T1000 (cell line): ENCODE measurements around the gene NOP10.
"Not testable (repeated sequence)": the region's sequence is repeated elsewhere in the genome, so short reads cannot be mapped to it uniquely, and the experiment has no call there.

Source experiments
- DNase-seq: peaks from one replicate; lab custom pipeline; 2025; ENCODE audit warnings: mixed read lengths; lab: John Stamatoyannopoulos, UW

Gene NOP10

DNA sequence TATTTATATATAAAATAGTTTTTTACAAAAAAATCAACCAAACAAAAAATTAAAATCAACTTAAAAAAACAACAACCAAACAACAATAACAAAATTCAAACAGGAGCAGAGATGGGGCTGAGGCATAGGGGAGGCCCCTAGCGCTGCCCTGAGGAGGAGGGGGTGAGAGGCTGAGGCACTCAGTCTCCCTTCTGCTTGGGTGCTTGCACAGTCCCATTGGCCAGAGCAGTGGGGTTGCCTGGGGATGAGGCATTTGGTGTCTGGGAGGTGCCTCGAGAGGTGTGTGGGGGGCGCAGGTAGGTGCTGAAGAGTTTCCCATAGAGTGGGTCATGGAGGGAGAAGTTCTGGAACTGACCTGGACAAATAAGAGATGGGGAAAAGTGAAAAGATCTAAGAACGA lies 16.0 kb upstream of the NOP10 start:
- DNase-seq: no peak

DNA sequence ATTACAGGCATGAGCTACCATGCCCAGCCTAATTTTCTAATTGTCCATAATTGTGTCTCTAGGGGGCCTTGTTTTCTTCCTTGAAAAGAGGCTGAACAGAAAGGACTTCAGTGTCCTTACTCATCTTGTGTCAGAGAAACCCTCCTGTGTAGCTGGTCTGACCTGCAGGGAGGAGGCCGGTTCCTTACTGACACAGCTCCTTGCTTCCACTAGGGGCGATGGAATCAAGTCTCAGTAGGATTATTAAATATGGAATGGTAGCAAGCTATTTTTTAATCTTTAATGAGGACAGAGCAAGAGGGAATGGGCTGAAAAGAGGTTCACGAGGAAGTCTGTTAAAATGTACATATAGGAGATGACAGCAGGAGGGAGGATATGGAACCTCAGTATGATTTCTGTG lies 15.4 kb upstream of the NOP10 start:
- DNase-seq: no peak

DNA sequence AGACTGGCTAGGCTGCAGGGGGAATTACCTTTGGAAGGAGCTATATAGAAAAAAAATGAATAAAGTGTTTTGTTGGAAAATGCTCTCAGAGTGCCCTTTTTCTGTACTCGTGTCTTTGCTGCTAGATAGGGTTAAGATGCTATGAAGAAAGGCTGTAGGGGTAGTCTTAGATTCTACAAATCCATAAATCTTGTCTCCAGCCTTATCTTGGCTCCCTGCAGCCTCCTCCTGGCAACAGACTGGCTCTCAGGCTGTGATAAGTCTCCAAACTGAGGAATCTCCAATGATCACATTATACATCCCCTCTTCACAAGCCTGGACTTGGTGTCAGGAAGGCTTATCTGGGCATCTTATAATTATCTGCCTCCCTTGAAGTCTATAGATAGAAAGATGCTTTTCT lies 14.7 kb upstream of the NOP10 start:
- no peak for DNase-seq

DNA sequence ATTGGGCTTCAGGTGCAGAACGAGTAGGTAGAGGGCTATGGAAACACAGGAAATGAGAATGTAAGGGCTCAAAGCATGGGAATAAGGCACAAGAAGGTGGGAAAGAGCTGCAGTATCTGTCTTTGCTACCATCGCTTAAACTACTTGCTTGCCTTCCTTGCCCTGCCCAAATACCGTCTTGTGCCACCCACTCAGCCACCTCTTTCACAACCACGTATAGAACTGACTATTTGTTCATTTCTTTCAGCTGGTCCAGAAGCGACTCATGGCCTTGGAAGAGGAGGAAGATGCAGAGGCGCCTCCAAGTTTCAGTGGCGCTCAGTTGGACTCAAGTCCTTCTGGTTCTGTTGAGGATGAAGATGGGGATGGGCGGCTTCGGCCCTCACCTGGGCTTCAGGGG lies 12.3 kb upstream of the NOP10 start:
- no peak for DNase-seq

DNA sequence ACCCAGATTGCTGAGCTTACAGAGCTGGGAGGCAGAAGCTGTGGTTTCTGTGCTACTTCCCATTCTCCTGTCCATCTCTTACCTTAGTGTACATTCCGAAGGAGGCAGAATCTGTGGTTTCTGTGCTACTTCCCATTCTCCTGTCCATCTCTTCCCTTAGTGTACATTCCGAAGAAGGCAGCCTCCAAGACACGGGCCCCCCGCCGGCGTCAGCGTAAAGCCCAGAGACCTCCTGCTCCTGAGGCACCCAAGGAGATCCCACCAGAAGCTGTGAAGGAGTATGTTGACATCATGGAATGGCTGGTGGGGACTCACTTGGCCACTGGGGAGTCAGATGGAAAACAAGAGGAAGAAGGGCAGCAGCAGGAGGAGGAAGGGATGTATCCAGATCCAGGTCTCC lies 11.3 kb upstream of the NOP10 start:
- DNase-seq: no peak

DNA sequence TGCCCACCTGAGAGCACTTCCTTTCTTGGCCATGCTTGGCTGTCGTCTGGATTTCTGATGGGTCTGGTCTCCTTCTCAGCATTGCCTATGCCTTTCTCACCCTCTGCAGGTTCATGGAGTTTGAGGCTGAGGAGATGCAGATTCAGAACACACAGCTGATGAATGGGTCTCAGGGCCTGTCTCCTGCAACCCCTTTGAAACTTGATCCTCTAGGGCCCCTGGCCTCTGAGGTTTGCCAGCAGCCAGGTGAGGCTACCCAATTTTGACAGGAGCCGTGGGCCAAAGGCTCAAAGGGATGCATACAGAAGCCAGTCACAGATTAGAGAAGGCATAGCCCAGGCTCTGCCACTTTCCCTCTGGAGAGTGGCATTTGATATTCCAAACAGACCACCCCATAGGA lies 10.7 kb upstream of the NOP10 start:
- no peak for DNase-seq

DNA sequence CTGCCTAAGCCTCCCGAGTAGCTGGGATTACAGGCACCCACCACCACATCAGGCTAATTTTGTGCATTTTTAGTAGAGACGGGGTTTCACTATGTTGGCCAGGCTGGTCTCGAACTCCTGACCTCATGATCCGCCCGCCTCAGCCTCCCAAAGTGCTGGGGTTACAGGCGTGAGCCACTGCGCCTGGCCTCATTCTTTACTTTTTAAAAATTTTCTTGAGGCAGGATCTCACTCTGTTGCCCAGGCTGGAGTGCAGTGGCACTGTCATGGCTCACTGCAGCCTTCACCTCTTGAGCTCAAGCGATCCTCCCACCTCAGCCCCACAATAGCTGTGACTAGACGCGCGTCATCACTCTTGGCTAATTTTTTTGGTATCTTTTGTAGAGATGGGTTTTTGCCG lies 10.1 kb upstream of the NOP10 start:
- DNase-seq: not testable (repeated sequence)

DNA sequence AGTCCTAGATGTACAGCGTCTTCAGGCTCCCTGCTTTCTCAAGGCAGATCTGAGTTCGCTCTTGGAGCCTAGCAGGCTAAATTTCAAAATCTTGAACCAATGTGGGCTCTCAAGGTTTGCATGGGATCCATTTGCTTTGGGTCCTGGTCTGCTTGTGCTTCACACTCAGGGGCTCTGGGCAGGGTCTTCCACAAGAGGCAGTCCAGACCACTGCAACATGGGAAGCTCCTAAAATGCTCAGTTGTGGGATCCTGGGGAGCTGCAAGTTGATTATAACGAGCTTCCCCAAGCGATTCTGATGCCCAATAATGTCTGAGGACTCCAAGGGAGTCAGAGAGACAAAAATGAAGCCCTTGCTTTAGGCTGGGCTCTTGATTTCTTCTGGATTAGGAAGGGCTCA lies 6.8 kb upstream of the NOP10 start:
- DNase-seq: no peak

DNA sequence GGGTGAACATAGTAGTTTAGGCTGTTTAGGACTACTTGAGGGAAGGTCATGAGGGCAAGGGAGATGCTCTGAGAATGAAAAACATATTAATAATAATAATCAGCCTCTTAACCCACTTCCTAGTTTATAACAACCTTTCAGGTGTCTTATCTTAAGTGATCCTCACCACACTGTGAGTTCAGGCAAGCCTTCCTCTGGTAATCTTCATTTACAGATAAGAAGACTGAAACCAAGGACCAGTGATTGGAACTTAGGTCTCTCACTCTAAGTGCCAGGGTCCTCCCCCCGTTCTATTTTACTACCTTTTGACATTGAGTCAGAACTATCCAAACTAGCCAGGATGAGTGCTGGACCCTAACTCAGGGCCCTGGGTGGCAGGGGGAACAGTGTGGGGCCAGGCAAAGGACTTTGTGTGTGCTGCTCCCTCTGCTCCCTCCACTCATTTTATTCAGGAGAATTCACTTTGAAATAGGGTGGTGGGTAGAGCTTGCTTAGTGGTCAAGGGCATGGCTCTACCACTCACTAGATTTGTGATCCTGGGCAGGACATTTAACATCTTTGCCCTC lies 5.9 kb upstream of the NOP10 start:
- DNase-seq: no peak

DNA sequence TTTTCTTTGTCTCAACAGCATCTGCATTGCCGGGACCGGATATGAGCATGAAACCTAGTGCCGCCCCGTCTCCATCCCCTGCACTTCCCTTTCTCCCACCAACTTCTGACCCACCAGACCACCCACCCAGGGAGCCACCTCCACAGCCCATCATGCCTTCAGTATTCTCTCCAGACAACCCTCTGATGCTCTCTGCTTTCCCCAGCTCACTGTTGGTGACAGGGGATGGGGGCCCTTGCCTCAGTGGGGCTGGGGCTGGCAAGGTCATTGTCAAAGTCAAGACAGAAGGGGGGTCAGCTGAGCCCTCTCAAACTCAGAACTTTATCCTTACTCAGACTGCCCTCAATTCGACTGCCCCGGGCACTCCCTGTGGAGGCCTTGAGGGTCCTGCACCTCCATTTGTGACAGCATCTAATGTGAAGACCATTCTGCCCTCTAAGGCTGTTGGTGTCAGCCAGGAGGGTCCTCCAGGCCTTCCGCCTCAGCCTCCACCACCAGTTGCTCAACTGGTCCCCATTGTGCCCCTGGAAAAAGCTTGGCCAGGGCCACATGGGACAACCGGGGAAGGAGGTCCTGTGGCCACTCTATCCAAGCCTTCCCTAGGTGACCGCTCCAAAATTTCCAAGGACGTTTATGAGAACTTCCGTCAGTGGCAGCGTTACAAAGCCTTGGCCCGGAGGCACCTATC lies 5.2 kb upstream of the NOP10 start:
- DNase-seq: no peak

DNA sequence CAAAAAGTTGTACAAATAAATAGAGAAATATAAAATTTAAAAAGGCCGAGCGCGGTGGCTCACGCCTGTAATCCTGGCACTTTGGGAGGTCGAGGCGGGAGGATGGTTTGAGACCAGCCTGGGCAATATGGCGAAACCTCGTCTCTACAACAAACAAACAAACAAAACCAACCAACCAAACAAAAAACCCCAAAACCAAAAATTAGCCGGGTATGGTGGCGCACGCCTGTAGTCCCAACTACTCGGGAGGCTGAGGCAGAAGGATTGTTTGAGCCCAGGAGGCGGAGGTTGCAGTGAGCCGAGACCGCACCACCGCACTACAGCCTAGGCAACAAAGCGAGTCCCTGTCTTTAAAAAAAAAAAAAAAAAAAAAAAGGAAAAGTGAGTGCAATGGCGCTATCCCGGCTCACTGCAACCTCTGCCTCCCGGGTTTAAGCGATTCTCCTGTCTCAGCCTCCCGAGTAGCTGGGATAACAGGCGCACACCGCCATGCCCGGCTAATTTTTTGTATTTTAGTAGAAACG lies 661 bp downstream of the NOP10 start:
- DNase-seq: not testable (repeated sequence)

DNA sequence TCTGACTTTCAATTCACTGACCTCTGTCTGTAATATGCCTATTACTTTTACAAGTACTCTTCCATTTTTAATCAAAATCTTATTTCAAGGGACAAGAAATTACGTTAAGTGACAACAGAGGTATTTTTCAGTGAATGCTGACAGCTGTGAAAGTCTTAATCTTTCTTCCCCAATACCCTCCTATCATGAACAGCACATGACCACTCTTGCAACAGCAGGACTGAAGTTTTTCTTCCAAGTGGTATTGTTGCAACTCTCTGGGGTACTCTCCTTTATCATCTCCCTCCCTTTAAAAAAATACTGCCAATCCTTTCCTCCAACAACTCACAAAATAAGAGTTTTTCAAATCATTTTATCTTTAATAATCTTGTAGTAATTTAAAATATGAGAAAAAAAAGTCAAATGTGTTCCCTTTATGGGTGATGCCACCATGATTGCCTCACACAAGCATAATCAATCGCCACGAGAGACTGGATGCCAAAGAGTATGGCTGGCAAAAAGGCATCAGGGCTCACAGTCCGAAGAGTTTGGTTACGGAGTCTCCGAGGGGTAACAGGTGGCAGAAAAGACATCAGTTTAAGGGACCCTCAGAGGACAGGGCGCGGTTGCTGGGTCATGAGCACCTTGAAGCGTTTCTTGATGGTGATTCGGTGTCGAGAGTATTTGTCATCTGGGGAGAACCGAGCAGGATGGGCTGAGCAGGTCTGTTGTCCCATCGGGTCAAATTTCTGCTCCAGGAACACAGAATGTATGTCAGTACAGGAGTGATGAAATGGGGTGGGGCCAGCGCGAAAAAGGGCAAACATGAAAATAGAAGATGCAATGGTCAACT lies 1.3 kb downstream of the NOP10 start:
- DNase-seq: no peak

DNA sequence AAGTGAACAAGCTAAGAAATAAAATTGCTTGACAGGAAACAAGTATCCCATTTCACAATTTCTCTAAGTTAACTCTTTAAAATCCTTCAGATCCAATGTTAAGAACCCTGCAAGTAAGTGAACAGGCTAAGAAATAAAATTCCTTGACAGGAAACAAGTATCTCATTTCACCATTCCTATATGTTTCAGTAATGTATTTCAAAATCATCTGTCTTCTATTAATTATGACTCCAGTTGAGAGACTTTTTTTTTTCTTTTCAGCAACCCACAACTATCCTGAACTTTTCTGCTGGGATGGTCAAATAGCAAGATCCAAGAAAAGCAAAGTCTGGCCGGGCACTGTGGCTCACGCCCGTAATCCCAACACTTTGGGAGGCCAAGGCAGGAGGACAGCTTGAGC lies 3.0 kb downstream of the NOP10 start:
- no peak for DNase-seq

DNA sequence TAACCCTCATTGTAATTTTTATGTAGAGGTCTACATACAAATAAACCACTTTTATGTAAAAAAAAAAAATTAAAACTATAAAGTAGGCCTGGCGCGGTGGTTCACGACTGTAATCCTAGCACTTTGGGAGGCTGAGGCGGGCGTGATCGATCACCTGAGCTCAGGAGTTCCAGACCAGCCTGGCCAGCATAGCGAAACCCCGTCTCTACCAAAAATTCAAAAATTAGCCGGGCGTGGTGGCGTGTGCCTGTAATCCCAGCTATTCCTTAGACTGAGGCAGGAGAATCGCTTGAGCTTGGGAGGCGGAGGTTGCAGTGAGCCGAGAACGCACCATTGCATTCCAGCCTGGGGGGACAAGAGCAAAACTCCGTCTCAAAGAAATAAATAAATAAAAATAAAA lies 4.6 kb downstream of the NOP10 start:
- no peak for DNase-seq

DNA sequence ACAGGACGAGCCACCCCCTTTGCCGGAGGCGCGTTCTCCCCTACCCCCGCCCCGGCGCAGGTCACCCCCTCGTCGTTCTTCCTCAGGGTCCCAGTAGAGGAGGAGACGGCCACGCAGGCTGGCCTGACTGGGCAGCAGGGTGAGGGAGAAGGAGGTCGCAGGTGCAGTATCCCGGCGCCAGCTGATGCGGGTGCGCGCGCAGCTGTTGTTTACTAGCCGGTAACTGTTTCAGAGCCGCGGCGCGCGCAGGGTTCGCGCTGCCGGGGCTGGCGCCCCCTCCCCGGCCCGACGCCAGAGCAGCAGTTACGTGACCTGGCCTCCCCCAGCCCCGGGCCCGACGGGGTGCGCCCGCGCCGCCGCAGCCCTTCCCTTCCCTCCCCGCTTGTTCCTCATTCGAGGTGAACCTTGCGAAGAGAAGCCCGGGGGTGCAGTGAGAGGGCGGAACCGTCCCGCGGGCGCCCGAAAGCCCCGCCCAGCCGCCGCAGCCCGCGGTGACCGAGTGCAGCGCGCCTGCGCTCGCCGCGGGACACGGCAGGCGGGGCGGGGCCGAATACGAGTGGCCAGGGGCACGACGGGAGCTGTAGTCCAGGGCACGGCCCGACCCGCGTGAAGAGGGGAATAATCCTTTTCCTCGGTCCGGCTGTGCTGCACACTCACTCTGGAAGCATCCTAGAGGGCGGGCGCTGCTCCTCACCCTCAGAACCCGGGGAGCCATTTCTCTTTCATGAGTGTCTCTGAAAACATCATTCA lies 5.2 kb downstream of the NOP10 start, which contains the start of gene SLC12A6:
Gene SLC12A6 (minus strand): TSS at position 225 of the 750 bp plus-strand sequence. CDS start 1,101 bp downstream, outside the sequence.
- DNase-seq: peak; percentile 90

DNA sequence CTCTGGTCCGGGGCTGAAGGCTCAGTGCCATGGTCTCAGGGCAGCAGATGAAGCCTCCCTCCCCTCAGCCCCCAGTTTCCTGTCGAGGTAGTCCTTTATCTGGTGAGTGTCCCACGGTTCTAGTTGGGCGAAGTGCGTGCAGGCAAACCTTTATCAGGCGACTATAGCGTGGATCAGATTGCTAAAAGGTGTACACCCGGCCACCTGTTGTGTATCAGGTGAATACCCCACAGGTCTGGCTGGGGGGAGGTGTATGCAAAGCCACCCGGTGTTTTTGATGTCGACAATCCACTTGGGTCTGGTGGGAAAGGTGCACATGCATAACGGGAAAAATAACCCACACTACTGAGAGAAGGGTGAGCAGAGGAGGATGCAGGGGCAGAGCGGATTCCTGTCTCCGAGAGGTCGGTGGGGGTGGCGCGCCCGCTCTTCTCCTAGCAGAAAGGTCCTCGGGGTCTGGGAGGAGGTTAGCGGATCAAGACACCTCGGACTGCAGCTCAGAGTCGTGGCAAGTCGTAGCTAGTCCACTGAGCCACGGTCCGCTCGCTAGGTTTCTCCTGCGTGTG lies 5.9 kb downstream of the NOP10 start:
- no peak for DNase-seq

DNA sequence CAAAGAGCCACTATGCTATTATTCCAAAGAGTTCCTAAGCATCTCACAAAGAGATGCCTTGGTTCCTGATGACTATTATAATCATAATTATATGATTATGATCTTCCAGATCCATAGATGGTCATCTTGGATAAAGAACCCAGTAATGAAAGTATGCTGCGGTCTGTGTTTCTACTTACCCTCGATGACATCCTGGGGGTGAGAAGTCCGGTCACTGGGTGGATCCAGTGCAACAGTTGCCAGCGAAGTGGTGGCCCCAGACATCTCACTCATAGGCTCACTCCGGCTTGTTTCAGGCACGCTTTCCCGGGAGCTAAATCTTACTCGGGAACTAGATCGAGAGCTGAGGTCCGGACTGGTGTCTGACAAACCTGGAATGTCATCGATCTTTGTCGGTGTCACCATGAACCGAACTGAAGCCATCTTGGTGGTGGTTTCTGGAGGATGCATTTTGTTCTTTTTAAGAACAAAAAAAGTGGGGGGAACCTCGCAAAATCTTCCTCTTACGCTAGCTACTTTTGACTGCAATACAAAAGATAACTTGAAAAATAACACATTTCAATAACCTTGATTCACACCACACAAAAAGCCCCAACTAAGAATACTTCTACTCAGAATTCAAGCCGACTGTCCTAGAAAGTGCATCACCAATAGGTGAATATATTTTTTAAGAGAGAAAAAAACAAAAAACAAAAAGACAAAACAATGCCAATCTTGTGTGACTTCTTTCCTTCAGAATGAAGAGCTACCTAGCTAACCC lies 6.5 kb downstream of the NOP10 start:
- no peak for DNase-seq

DNA sequence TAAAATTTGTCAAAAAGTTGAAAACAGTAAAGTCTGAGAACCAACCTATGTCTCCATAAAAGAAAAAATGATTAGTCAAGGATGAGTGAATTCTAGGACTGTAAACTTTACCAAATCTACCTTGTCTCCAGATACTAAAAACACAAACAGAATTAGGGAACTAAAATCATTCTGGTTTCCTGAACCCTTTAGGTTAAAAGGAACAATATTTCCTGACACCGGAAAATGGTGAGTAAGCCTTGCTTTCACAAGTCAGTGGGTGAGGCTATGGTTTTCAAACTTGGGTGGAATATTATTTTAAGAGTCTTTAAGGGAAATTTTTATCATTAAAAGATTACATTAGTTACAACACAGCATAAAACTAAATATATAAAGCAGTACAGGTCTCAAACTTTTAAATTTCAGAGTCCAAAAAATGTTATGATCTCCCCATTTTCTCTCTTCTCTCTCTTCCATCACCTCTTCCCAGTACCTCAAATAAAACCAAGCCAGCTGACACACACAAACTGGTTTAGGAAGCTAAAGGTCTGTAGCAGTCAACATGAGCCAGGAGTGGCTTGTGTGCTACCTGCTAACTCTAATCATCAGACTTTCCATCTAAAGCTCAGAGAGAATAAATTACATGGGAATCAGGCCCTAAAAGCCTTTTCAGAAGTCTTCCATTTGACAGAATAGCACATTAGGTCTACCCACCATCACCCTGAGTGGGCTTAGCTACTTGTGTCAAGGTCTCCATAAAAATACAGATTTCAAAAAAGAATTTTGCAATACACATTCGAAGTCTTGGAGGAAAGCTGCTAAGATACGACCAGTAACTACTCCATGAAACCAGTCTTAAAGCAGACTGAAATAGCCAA lies 7.5 kb downstream of the NOP10 start:
- DNase-seq: no peak

DNA sequence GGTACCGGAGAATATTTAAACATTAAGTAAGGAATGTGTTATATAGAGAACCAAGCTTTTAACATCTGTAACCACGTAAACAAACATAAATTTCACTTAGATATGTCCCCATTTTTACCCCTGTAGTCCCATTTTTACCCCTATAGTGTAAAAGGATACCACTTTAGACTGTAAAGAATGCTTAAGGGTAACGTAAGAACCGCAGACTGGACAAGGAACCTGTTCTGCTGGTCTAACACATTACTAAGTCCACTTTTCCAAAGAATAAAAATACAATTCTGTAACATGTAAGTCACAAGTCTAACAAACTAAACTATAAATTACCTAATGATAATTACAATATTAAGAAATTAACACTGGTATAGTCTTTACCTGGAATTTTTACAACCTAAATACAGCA lies 8.3 kb downstream of the NOP10 start:
- no peak for DNase-seq

DNA sequence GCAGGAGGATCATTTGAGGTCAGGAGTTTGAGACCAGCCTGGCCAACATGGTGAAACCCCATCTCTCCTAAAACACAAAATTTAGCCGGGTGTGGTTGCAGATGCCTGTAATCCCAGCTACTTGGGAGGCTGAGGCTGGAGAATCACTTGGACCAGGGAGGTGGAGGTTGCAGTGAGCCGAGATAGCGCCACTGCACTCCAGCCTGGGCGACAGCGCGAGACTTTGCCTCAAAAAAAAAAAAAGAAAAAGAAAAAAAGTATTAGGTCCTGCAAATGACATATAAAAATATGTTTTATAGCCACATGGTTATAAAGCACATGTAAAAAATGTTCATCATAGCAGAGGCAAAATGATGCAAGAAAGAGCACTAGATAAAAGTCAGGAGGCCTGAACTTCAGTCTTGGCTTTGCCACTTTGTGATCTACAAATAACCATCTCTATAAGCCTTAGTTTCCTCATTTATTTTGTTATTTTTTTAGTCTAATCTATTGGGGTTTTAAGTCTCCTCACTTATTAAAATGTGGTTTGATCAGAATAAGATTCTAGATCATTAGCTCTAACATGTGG lies 10.3 kb downstream of the NOP10 start:
- no peak for DNase-seq
